ENCODE measurements around the gene CDK19.

Gene CDK19

DNA sequence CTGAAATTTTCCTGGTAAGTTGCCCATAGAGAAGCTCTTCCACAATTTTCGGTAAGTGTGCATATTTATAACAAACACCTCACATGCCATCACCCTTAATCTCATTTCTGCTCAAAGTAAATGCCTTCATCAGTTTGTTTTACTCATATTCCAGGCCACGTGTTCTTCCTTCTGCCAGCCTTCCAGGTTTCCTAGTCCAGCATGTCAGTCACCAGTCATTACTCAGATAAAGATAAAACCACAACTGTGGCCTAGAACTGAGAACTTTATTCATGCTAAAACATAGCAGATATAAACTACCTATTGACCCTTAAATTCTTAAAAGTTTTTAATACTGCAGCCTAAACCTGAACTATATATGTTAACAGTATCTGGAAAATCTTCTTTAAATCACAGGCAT, 189.4 kb downstream of the CDK19 start:
- no peak for DNase-seq (ENCODE audit: extremely low spot score)
- ChIA-PET CTCF (no interaction called here), POLR2A (no interaction called here)
- TF ChIP-seq LEF1 (IDR thresholded peaks at IDR 0.05; ENCODE audit: borderline replicate concordance), result no peak
- TF ChIP-seq, protein P1, sequence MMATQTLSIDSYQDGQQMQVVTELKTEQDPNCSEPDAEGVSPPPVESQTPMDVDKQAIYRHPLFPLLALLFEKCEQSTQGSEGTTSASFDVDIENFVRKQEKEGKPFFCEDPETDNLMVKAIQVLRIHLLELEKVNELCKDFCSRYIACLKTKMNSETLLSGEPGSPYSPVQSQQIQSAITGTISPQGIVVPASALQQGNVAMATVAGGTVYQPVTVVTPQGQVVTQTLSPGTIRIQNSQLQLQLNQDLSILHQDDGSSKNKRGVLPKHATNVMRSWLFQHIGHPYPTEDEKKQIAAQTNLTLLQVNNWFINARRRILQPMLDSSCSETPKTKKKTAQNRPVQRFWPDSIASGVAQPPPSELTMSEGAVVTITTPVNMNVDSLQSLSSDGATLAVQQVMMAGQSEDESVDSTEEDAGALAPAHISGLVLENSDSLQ (IDR thresholded peaks at IDR 0.05), result no peak
- no peak for TF ChIP-seq SP1 (IDR thresholded peaks at IDR 0.05)
- TF ChIP-seq CTBP1 (IDR thresholded peaks at IDR 0.05; ENCODE audit: borderline replicate concordance), result no peak
- no peak for TF ChIP-seq FOXK2 (IDR thresholded peaks at IDR 0.05)
- TF ChIP-seq ARNT (IDR thresholded peaks at IDR 0.05), result no peak

DNA sequence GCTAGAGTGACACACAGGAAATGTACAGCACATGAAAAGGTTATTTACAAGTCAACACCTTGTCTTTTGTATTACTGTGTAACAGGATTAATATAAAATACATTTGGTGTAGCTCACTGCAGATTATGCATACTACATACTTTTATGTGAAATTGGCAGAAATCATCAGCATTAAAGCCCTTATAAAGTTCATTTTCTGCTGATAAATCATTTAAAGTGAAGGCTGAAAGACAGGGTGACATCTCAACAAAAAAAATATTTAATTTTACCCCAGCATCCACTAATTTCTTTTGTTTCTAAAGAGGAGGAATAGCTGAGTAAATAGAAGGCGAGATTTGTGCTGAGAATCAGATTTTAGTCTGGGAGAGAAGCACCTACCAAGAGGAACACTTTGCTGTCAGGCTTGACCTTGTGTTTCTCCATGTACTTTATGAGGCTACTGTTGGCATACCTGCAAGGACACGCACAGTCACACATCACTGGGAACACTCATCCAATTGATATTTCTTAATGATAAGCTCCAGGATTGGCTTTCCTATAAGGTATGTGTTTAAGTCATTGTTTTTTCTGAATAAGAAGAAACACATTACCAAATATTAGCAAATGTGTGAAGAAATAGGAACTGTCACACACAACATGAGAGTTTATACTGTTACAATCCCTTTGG, 192.2 kb downstream of the CDK19 start:
- DNase-seq (ENCODE audit: extremely low spot score), result no peak
- POLR2A ChIA-PET, result no interaction called here
- TF ChIP-seq FOXK2 (IDR thresholded peaks at IDR 0.05) (no peak), L3MBTL2 (conservative IDR thresholded peaks at IDR 0.05) (no peak), CTBP1 (IDR thresholded peaks at IDR 0.05; ENCODE audit: borderline replicate concordance) (no peak), LEF1 (IDR thresholded peaks at IDR 0.05; ENCODE audit: borderline replicate concordance) (no peak), SP1 (IDR thresholded peaks at IDR 0.05) (no peak), ZNF384 (IDR thresholded peaks at IDR 0.05) (no peak), NFRKB (IDR thresholded peaks at IDR 0.05) (no peak), HDGF (IDR thresholded peaks at IDR 0.05; ENCODE audit: borderline replicate concordance) (no peak), FOXM1 (IDR thresholded peaks at IDR 0.05; ENCODE audit: borderline replicate concordance) (no peak), ELF4 (IDR thresholded peaks at IDR 0.05) (no peak)
- CTCF ChIA-PET, result interaction anchor here (1.0 kb wide), 1 partner anchor 10 kb away, joined by 4 read pairs; no protein-coding TSS in a partner anchor

DNA sequence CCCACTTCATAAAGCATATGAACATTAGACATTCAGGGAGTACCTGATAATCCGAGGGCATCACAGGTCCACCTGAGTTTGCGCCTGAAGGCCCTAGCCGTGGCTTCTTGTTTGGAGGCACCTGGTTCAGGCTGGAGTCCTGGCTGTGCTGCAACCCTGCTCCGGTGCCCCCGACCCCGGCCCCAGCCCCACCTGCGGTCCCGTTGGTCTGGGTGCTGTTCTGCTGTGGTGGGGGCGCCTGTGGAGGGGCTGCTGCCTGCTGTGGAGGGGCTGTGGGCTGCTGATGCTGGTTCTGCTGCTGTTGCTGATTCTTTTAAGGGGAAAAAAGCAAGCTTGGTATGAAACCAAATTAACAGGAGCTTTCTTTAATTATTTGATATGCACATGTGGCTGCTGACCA, 194.2 kb downstream of the CDK19 start:
- no peak for TF ChIP-seq LEF1 (IDR thresholded peaks at IDR 0.05; ENCODE audit: borderline replicate concordance)
- TF ChIP-seq ELF4 (IDR thresholded peaks at IDR 0.05), result no peak
- TF ChIP-seq L3MBTL2 (conservative IDR thresholded peaks at IDR 0.05), result no peak
- TF ChIP-seq ZNF384 (IDR thresholded peaks at IDR 0.05), result no peak
- TF ChIP-seq TARDBP (IDR thresholded peaks at IDR 0.05), result no peak
- no peak for TF ChIP-seq FOXK2 (IDR thresholded peaks at IDR 0.05)
- ChIA-PET CTCF (no interaction called here), POLR2A (no interaction called here)
- DNase-seq (ENCODE audit: extremely low spot score), result no peak

DNA sequence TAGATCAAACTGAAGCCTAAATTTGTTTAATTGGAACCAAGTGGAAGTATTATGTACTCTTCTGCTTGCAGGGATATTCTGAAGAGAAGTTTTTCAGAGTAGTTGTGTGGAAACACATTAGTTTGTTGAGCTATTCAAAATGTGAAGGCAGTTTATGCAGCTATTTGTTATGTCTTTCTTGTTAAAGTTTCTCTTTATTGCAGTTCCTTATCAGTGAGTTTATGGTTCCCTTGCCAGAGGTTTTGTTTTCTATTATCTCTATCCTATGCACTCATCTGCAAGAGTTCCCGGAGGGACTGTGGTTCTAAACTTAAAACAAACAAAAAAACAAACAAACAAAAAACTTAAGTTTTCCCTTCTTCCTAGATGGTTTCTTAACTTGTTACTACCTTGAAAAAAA, 195.2 kb downstream of the CDK19 start:
- POLR2A ChIA-PET, result interaction anchor here (1.1 to 1.9 kb wide), 3 partner anchors 11 to 256 kb away, joined by 3 to 7 read pairs (median 5); partner anchors contain the start of gene AMD1
- CTCF ChIA-PET, result interaction anchor here (0.6 to 0.9 kb wide), 2 partner anchors 92 to 337 kb away, joined by 3 read pairs; no protein-coding TSS in a partner anchor
- no peak for DNase-seq (ENCODE audit: extremely low spot score)
- TF ChIP-seq FOXA1 (IDR thresholded peaks at IDR 0.05) (no peak), BHLHE40 (IDR thresholded peaks at IDR 0.05; ENCODE audit: borderline replicate concordance) (no peak), ELF4 (IDR thresholded peaks at IDR 0.05) (no peak), ARNT (IDR thresholded peaks at IDR 0.05) (no peak), L3MBTL2 (conservative IDR thresholded peaks at IDR 0.05) (no peak), SP1 (IDR thresholded peaks at IDR 0.05) (no peak), CTBP1 (IDR thresholded peaks at IDR 0.05; ENCODE audit: borderline replicate concordance) (no peak), FOXK2 (IDR thresholded peaks at IDR 0.05) (no peak), ZNF384 (IDR thresholded peaks at IDR 0.05) (no peak), NFRKB (IDR thresholded peaks at IDR 0.05) (no peak), TARDBP (IDR thresholded peaks at IDR 0.05) (no peak), LEF1 (IDR thresholded peaks at IDR 0.05; ENCODE audit: borderline replicate concordance) (no peak)
- TF ChIP-seq, protein P1 (IDR thresholded peaks at IDR 0.05), result no peak

DNA sequence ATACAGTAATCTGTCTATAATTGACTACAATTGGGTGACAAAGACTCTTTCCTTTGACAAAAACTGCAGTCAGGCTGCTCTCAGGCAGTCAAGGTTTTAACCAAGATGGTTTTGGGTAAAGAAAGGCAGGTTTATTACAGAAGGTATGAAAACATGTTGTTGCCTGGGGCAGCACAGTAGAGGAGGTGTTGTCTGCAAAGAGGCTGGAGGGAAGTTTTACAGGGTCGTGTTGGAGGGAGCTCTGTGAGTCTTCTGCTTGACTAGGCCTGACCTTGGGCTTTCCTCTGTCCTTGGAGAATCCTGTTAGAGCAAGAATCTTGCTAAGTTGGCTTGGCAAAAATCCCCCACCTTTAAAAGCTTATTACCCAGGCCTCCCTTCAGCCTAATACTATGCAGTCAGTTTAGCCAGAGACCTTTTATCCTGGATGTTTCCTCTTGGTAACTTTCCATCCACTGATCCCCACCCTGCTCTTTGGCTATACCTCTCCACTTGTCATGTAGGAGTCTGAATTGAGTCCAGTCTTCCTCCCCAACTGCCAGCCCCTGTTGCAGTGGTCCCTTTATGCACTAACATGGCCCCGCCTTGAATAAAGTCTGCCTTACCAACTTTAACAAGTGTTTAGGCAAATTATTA, 195.9 kb downstream of the CDK19 start:
- POLR2A ChIA-PET, result interaction anchor here (0.7 to 1.9 kb wide), 5 partner anchors 11 to 257 kb away, joined by 3 to 7 read pairs (median 4); partner anchors contain the start of genes AMD1 and CDK19
- TF ChIP-seq SUZ12 (IDR thresholded peaks at IDR 0.05) (no peak), BHLHE40 (IDR thresholded peaks at IDR 0.05; ENCODE audit: borderline replicate concordance) (no peak), TARDBP (IDR thresholded peaks at IDR 0.05) (no peak), SP1 (IDR thresholded peaks at IDR 0.05) (no peak), L3MBTL2 (conservative IDR thresholded peaks at IDR 0.05) (no peak), ARNT (IDR thresholded peaks at IDR 0.05) (no peak), ZNF384 (IDR thresholded peaks at IDR 0.05) (no peak), FOXK2 (IDR thresholded peaks at IDR 0.05) (no peak), ELF4 (IDR thresholded peaks at IDR 0.05) (no peak), FOXA1 (IDR thresholded peaks at IDR 0.05) (no peak), CTBP1 (IDR thresholded peaks at IDR 0.05; ENCODE audit: borderline replicate concordance) (no peak), NFRKB (IDR thresholded peaks at IDR 0.05) (no peak), FOXM1 (IDR thresholded peaks at IDR 0.05; ENCODE audit: borderline replicate concordance) (no peak), HDGF (IDR thresholded peaks at IDR 0.05; ENCODE audit: borderline replicate concordance) (no peak), LEF1 (IDR thresholded peaks at IDR 0.05; ENCODE audit: borderline replicate concordance) (no peak)
- TF ChIP-seq, protein P1 (IDR thresholded peaks at IDR 0.05), result no peak
- no peak for DNase-seq (ENCODE audit: extremely low spot score)
- CTCF ChIA-PET, result interaction anchor here (0.5 to 1.2 kb wide), 3 partner anchors 77 to 338 kb away, joined by 3 read pairs; no protein-coding TSS in a partner anchor

Data from HEK293T (cell line).